GM10248 (cell line): Measurements from ENCODE around the gene GNG7.

Experiments used
- CTCF ChIA-PET: fragments of 300-600 bp; sonication (Branson Sonifier 250); formaldehyde crosslinking; extraction: SDS; loops from one replicate; lab custom pipeline; 2021; ENCODE audit warnings: antibody characterized with exemption; lab: Yijun Ruan, JAX
- POLR2A ChIA-PET: fragments of 350-650 bp; sonication (Branson Sonifier 250); formaldehyde crosslinking; extraction: SDS; loops from one replicate; lab custom pipeline; 2020; ENCODE audit warnings: antibody characterized with exemption; lab: Yijun Ruan, JAX
- DNase-seq: peaks from one replicate; pipeline ENCODE4 v3.0.0; 2012; ENCODE audit errors: extremely low spot score
- TF ChIP-seq, protein P1 (sequence below): IDR thresholded peaks from 2 replicates; pipeline ENCODE4 v1.5.1; 2012; ENCODE audit warnings: mild to moderate bottlenecking, low read depth; ENCODE audit errors: extremely low read depth, missing control alignments, control extremely low read depth

Gene GNG7

DNA sequence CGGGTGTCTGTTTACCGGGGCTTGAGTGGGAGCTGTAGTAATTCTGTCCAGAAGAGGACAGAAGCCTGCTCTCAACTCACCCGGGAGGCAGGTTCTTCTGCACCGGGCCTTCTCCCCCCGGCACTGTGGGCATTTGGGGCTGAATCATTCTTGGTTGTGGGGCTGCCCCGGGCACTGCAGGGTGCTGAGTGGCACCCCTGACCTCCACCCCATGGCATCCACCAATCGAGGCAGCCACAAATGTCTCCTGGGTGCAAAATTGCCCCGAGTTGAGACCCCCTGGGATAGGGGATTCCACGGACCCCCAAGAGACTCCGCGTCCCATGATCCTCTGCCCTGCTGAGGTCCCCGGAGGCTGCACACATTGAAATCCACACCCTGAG is 68.8 kb downstream of the GNG7 start:
- ChIA-PET CTCF (interaction anchor here (1.0 to 1.5 kb wide), 3 partner anchors 9 to 26 kb away, joined by 3 to 5 read pairs (median 3); no protein-coding TSS in a partner anchor), POLR2A (interaction anchor here (0.6 to 4.9 kb wide), 3 partner anchors 15 to 157 kb away, joined by 3 to 41 read pairs (median 3); partner anchors contain the start of gene GADD45B)
- DNase-seq = no peak
- TF ChIP-seq, protein P1, sequence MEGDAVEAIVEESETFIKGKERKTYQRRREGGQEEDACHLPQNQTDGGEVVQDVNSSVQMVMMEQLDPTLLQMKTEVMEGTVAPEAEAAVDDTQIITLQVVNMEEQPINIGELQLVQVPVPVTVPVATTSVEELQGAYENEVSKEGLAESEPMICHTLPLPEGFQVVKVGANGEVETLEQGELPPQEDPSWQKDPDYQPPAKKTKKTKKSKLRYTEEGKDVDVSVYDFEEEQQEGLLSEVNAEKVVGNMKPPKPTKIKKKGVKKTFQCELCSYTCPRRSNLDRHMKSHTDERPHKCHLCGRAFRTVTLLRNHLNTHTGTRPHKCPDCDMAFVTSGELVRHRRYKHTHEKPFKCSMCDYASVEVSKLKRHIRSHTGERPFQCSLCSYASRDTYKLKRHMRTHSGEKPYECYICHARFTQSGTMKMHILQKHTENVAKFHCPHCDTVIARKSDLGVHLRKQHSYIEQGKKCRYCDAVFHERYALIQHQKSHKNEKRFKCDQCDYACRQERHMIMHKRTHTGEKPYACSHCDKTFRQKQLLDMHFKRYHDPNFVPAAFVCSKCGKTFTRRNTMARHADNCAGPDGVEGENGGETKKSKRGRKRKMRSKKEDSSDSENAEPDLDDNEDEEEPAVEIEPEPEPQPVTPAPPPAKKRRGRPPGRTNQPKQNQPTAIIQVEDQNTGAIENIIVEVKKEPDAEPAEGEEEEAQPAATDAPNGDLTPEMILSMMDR = no peak

GRCh38 chr19:2631213-2631821 is 71.2 kb downstream of the GNG7 start:
- CTCF ChIA-PET = interaction anchor here (0.7 to 1.5 kb wide), 4 partner anchors 9 to 31 kb away, joined by 3 to 5 read pairs (median 4); no protein-coding TSS in a partner anchor
- DNase-seq = no peak
- POLR2A ChIA-PET = interaction anchor here (1.0 kb wide), 1 partner anchor 156 kb away, joined by 4 read pairs; the partner anchor contains the start of gene GADD45B
- TF ChIP-seq, protein P1 = no peak

- no peak for DNase-seq
- POLR2A ChIA-PET = interaction anchor here (1.0 kb wide), 1 partner anchor 155 kb away, joined by 4 read pairs; the partner anchor contains the start of gene GADD45B
- CTCF ChIA-PET = interaction anchor here (0.7 to 3.3 kb wide), 8 partner anchors 8 to 70 kb away, joined by 3 to 12 read pairs (median 4); no protein-coding TSS in a partner anchor
- TF ChIP-seq, protein P1 = no peak
Observed at GRCh38 chr19:2630352-2631001, 72.0 kb downstream of the GNG7 start.

DNA sequence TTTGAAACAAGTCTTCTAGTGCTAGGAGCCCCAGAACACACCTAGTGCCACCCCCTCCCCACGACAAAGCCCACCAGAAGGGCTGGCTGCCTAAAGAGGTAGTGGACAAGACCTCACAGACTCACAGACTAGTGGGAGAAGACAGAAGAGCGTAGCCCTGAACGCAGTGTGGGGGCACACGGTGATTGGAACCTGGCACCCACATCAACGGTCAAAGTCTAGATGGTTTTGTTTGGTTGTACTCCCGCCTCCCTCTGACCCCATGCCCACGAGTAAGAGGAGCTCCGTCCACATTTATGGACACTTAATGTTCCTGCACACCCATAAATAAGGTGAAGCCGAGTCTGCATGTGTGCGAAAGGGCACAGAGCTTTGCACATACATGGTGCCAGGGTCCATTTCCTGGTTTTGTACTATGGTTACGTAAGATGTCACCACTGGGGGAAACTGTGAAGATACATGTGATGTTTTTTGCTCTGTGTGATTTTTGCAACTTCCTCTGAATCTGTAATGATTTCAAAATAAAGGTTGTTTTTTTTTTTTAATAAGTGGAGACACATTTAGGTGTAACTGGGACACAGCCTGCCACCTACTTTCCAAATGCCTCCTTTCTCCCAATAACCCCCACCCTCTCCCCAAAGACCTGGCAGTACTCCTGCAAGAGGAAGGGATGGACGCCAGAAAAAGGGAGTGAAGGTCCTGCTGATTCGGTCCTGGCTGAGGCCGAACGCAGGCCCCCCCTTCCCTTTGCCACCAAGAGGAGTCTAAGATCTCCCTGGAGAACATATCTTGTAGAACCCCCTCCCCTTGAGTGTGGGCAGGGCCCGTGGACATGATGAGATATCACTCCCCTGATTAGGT is 72.8 kb downstream of the GNG7 start:
- CTCF ChIA-PET = interaction anchor here (0.9 to 3.3 kb wide), 6 partner anchors 9 to 70 kb away, joined by 3 to 22 read pairs (median 5); no protein-coding TSS in a partner anchor

DNA sequence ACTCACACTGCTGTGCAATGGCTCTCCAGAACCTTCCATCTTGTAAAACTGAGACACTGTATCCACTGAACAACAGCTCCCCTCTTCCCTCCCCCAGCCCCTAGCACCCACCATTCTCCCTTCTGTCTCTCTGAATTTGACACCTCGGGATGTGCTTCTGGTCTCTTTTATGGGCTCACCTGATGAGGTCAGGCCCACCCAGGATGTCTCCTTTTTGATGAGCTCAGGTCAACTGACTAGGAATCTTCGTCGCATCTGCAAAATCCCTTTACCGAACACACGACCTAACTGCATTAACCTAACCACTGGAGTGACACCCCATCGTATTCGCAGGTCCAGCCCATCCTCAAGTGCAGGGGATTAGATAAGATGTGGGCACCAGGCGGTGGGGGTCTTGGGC is 73.9 kb downstream of the GNG7 start:
- CTCF ChIA-PET = interaction anchor here (1.3 to 13.4 kb wide), 5 partner anchors 8 to 161 kb away, joined by 3 to 109 read pairs (median 12); no protein-coding TSS in a partner anchor
- POLR2A ChIA-PET = interaction anchor here (5.8 kb wide), 1 partner anchor 152 kb away, joined by 60 read pairs; the partner anchor contains the start of gene GADD45B
- no peak for DNase-seq

More for the DNA sequence above, 72.8 kb downstream of the GNG7 start:
- TF ChIP-seq, protein P1 = no peak
- DNase-seq = no peak
- POLR2A ChIA-PET = interaction anchor here (5.8 kb wide), 1 partner anchor 153 kb away, joined by 60 read pairs; the partner anchor contains the start of gene GADD45B

More for the DNA sequence above, 73.9 kb downstream of the GNG7 start:
- TF ChIP-seq, protein P1 = no peak
